Stimulated activated CD4-positive, alpha-beta T cell treated with anti-CD3 and anti-CD28 coated beads, Interleukin-1b, Interleukin-23, amount 100 ng/mL, for 4 hours (primary cell): ENCODE results near the gene FCER1A.
"Not testable (repeated sequence)": the region's sequence is repeated elsewhere in the genome, so short reads cannot be mapped to it uniquely, and the experiment has no call there.

ENCODE experiments used
- DNase-seq, 2 donors: peaks; one replicate each; pipeline ENCODE4 v3.0.0-alpha.2; 2020; ENCODE audit warnings: low read depth in 2 of 2

FCER1A gene

DNA sequence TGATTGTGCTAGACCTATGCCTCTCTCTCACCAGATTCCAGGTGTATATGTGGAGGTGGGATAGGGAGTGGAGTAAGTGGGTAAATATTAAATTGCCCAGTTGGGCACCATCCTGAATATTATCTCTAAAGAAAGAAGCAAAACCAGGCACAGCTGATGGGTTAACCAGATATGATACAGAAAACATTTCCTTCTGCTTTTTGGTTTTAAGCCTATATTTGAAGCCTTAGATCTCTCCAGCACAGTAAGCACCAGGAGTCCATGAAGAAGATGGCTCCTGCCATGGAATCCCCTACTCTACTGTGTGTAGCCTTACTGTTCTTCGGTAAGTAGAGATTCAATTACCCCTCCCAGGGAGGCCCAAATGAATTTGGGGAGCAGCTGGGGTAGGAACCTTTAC is at the start of gene FCER1A:
TSS of gene FCER1A (plus strand) at position 242 of the 400 bp plus-strand sequence. CDS start at position 271, 29 bp downstream.
- no peak for DNase-seq

DNA sequence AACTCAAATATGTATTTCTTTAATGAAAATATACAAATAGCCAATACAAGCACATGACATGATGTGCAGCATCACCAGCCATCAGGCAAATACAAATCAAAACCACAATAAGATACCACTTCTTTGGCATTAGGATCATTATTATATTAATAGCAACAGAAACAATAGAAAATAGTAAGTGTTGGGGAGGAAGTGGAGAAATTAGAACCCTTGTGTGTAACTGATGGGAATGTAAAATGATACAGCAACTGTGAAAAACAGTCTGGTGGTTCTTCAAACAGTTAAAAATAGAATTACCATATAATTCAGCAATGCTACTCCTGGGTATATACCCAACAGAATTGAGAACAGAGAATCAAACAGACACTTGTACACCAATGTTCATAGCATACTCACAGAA is 40.8 kb upstream of the FCER1A start:
- no peak for DNase-seq

DNA sequence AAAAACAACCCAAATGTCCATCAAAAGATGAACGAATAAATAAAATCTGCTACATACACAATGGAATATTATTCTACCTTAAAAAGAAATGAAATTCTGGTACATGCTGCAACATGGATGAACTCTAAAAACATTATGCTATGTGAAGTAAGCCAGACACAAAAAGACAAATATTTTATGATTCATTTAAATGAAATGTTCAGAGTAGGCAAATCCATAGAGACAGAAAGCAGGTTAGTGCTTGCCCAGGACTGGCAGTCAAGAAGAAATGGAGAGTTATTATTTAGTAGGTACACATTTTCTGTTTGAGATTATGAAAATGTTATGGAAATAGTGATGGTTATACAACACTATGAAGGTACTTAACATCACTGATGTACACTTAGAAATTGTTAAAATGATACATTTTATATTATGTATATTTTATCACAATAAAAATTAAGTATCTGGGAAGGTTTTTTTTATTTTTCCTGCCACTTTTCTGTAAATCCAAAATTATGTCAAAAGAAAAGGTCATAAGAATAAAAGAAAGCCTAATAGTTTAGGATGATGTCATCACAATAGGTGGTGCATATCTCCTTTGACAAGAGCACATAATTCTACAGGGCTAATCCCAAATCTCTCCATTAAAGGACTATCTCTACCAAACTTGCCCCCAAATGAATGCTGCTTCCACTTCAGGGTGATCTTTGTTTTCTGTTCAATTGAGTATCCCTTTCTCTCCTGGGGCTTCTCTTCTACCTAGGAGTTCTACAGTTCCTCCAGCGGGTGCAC is 40.2 kb upstream of the FCER1A start:
- DNase-seq = no peak

DNA sequence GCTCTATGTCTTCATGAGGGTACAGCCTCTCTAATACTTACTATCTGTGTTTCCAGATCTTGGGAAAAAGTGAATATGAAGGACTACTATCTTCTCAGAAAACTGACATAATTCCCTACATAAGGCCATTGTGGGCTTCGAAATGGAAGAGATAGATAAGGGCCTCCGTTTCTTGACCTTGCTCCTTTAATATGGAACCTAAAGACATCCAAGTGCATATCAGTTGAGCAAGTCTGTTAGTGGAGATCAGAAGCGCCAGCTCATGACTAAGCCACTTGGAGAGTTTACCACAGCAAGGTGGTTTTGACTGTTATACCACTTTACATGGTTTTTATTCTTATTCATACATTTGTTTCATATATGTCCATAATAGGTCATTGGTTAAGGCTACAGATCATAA is 35.3 kb upstream of the FCER1A start:
- no peak for DNase-seq

DNA sequence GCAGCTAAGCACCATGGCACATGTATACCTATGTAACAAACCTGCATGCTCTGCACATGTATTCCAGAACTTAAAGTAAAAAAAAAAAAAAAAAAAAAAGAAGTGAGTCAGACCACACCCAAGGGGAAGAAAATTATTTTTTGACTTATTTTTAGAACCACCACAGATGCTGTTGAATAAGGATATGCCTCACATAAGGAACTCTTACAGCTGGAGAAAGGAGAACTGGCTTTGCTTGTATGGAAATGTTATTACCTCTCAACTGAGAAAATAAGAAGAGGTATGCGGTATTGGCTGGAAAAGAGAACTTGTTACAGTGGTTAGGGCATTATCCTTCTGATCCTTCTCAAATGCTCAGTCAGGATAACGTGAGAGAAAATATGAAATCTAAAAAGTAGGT is 27.5 kb upstream of the FCER1A start:
- DNase-seq = no peak

DNA sequence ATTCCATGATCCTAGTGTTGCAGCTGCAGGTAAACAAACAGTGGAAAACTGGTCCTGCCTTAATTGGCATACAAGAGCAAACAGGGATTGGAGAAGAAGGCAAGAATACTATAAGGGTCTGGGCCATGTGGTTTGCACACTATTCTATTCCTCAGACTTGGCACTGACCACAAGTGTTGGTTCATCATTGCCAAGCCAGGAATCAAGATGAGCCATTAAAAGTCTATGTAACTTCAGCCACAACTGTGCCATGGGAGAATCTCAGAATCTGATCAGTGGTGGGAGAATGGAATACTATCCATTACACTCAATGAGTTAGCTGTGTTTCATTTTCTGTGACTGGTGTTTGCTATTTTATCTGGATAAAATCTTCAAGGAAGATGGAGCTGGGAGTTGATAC is 26.2 kb upstream of the FCER1A start:
- DNase-seq = no peak

DNA sequence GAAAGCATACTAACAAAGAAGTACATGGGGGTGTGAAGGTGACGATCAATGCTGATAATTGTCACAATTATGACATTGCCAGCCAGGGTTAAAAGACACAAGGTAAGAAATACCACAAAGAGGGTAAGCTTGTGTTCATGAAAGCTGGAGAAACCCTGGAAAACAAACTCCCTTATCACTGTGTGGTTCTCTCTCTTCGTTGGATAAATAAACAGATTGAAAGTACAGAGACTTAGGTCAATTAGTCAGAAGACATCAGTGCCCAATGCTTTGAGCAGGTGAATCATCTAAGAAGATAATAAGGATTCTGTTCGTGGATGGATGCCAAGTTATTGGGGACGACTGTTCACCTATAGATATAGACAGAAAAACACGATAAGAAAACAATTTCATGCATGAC is 22.4 kb upstream of the FCER1A start:
- DNase-seq = no peak

DNA sequence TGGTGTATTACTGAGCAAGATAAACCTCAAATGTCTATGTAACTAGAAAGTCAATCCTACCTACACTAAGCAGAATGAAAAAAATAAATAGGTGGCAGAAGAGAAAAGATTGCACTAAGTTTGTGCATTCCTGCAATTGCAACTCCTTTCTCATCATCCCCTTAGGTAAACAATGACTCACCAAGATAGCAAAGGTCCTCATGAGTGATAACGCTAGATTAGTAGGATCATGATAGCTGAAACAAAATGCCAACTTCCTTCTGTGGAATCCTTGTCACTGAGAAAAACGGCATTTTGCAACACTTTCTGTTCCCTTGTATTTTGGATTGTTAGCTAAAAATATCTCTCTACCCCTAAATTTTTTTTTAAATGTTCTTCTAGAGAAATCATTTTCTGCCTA is 20.0 kb upstream of the FCER1A start:
- DNase-seq = no peak

DNA sequence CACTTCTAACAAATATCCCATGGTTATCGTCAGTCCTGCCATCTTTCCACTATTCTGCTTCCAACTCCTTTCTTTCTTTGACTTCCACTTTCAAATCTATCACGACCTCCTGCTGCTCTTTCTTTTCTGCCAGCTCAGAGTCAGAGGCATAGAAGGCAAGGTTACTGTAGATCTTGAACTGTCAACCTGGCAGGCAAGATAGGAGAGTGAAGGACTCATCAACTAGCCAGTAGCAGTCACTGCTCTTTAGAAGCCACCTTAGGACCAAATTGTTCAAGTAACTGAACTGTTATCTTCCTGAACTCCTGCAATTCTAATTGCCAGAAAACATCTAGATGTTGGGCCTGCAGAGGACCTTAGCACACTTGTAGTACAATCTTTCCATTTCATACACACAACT is 13.1 kb upstream of the FCER1A start:
- no peak for DNase-seq

DNA sequence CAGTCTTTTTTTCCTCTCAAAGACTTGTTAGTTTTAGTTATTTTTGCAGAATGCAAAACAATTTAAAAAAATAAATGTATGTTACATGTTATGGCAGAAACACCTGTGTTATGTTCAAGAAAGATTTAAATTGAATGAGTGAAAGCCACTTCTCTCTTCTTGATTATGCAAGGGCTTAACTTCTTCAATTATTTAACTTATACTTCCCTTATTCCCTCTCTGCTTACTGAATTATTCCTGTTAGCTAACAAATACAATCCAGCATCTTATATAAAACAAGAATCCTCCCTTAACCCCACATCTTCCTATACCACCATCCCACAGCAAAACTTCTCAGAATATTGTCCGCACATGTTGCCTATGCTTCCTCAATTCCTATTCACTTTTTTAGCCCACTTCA is 10.7 kb upstream of the FCER1A start:
- DNase-seq = no peak

DNA sequence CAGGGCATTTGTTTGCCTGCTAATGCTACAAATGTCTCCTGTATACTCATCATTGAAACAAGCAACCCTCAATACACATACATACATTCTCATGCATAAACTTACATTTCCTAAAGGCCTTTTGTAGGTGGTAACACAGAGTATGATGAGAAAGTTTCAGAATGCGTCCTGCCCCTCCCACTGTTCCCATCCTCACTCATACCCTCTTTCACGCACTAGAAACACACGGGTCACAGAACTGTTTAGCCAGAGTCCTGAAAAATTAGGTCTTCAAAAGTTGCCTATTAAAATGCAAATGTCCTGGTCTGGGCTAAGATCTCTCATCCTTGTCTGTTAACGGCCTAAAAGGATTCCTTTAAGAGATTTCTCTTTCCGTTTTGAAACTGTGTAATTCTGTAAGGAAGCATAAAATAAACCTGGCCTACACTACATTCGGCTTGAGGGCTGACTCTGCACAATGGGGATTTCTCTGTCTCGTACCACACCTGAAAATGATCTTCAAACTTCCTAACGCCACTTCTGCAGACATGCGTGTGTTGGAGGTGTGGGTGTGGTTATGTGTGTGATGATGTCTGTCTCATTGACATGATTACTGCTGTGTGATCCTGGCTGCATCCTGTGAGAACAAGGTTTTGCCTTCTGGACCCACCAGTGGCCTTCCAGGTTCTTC is 5.3 kb upstream of the FCER1A start:
- no peak for DNase-seq

DNA sequence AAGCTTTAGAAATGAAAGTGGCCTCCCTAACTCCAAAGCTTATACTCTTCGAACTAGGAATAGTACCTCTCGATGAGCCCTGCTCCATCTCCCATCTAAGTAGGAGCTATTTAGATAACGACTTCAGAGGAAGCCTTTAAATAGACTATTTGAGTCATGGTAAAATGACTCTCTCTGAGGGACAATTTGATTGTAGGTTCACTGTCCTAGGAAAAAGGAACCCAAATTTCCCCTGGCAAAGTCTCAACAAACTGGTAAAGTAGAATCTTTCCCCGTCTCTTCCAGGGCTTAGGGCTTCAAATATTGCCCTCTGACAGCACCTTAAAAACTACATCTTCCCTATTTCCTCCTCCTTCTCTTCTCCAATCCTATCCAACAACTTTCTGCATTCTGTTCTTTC is 2.0 kb upstream of the FCER1A start:
- no peak for DNase-seq

DNA sequence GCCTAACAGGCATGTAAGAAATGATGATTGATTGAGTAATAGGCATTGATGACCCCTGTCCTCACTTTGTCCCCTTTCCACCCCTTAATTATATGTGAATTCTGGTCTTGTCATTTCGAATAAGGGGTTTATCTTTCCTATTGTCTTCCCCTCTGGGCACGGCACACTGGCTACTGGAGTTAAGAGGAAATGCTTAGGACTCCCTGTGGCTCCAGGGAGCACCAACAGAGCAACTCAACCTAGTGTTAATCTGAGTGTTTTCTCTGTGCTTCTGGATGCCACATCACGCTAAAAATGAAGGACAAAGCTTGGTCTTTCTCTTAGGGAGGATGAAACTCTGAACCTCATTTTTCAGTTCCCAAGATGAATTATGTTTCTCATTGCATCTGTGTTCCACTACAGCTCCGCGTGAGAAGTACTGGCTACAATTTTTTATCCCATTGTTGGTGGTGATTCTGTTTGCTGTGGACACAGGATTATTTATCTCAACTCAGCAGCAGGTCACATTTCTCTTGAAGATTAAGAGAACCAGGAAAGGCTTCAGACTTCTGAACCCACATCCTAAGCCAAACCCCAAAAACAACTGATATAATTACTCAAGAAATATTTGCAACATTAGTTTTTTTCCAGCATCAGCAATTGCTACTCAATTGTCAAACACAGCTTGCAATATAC is 5.3 kb downstream of the FCER1A start:
- DNase-seq = no peak

DNA sequence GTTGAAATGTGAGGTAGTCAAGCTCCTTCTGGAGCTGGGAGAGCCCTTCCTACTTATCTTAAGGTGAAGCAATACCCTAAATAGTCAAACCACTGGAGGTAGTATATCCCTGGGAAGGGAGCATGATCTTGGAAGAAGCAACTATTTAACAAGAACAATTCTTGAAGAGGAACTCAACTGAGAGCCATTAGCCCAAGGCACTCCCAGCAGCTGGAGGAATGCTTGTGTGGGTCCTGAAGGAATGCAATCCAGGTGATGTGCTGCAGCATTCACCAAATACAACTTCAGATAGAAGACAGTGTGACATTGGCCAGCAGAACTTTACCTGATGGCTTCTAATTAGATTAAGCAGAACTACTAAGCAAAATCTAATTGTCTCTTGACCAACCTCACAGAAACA is 9.5 kb downstream of the FCER1A start:
- DNase-seq = no peak

DNA sequence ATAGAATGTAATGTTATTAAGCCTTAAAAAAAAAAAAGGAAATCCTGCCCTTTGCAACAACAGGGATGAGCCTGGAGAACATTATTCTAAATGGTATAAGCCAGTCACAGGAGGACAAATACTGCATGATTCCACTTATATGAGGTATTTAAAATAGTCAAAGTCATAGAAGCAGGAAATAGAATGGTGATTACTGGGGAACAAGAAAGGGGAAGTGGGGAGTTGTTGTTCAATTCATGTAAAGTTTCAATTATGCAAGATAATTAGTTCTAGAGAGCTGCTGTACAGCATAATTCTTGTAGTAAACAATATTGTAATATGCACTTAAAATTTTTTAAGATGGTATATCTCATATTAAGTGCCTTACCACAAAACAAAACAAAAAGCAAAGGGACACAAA is 13.2 kb downstream of the FCER1A start:
- no peak for DNase-seq

DNA sequence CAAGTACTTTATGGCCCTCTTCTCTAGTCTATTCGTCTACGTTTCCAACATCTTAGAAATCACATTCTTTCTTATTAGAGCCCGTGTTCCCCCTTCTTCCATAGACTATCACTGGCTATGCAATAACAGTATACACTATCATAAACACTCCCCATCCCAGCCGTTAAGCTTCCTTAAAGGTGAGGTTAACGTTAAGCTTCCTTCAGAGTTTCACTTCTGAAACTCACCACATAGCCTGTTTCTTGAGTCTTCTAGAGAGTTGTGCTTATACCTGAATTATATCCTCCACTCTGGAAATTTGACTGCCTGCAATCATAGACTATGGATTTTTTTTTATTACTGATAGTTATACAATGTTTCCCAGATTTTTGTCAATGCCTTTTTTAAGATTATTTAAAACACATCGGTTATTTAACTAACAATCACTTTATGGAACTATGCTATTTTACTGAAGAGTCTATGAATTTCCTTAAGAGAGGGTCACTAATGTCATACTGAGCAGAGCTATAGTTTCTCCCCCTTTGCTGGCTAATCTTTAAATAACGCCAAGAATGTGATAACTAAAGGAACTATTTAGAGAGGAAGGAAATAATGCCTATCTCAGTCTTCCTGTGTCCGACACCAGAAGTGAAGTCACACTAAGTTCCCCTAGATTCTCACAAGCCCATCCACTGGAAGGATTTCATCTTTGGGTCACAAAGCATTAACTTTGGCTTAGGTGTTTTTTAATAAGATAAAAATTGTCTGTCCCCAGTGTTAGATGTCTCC is 16.8 kb downstream of the FCER1A start:
- DNase-seq = no peak

DNA sequence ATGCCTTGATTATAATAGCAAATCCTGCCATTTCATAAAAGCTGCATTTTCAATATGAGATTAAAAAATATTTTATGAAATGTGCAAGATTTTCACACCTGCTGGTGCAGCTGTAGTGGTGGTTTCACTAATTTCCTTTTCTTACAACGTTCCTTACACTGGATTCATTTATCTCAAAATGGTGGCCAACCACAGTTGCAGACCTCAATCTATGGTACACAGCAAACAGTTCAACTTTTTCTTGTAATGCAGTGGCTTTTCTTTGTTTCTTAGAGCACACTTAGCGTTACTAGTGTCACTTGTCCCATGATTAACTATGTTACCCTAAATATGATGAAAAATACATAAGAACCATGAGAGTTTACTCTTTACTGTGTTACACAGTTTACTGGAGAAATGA is 32.7 kb downstream of the FCER1A start:
- DNase-seq = no peak

DNA sequence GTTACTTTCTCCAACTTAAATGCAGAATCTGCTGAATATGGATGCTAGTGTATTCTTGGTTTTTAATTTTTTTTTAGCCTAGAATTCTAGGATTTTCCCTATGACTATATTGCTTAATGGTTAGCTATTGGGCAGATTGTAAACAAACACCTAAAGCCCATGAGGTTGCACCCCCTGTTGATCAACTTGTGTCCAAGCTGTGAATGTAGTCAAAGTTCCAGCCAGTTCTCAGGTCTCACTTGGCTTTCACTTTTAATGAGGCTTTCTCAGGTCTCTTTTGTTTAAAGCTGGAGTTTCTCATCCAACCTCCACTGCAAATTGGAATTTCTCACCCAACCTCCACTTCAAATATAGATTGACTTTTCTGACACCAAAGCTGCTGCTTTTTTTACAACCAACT is 35.9 kb downstream of the FCER1A start:
- no peak for DNase-seq

DNA sequence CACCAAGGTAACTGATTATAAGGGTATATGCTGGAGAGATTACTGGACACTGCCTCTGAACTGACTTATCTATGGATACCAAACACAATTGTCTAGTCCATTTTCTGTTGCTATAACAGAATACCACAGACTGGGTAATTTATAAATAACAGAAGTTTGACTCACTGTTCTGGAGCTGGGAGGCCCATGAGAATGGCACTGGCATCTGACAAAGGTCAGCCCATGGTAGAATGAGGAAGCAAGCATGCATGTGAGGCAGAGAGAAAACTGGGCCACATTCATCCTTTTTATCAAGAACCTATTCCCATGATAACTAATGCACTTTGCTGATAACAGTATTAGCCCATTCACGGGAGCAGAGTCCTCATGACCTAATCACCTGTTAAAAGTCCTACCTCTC is 37.4 kb downstream of the FCER1A start:
- no peak for DNase-seq

DNA sequence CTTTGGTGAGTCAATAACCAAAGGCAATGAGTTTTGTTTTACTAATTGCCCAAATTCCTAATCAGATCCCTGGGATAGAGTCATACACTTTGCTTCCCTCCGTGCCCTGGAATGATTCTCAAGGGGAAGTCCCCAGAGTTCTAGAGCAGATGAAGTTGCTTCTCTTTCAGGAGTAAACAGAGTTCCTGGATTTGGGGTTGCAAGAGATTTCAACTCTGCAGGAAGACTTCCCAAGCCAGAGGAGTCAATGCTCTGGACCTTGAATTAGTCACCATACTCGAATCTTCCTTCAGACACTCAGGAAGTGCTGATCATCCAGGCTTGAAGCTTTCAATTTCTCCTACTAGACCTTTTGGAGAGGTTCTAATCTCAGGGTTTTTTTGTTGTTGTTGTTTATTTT is 39.6 kb downstream of the FCER1A start:
- DNase-seq = no peak

DNA sequence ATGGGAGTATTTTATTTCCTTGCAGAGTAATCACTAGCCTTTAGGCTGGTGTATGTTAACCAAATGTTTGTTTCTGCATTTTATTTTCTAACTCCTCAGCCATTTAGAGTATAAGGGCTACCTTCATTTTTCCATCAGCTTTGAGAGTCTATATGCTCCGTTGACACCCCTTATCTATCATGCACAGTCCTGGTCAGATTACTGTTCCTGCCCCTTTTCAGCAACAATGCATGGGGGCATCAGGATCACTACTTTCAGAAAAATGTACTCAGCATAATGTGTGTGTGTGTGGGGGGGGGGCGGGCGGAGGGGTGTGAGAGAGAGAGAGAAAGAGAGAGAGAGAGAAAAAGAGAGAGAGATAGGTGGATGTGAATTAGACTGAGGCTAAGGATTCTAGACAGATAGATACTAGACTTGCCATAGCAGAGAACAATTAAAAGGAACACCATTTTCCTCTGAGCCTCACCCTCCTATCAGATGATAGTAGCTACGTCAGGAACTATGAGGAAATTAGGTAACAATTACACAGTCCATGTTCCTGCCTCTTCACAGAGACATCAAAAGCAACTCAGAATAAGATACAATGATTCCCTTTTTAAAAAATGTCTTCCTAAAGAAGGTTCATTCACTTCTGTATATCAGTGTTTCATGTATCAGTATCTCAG is 40.8 kb downstream of the FCER1A start:
- no peak for DNase-seq

DNA sequence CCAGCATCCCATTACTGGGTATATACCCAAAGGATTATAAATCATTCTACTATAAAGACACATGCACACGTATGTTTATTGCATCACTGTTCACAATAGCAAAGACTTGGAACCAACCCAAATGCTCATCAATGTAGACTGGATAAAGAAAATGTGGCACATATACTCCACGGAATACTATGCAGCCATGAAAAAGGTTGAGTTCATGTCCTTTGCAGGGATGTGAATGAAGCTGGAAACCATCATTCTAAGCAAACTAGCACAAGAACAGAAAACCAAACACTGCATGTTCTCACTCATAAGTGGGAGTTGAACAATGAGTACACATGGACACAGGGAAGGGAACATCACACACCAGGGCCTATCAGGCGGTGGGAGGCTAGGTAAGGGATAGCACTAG is 47.2 kb downstream of the FCER1A start:
- not testable (repeated sequence) for DNase-seq
